GM23338 (cell line): ENCODE results near the gene SCP2. TPM values are rescaled to one million over a fixed set of nuclear protein-coding genes. Genes with fewer than 3 reads are reported as not detected.
"Not testable (repeated sequence)": the region's sequence is repeated elsewhere in the genome, so short reads cannot be mapped to it uniquely, and the experiment has no call there.

Experiments
- ATAC-seq: fragments of 200-7000 bp; cut with Tn5 transposase; 3 replicates; pipeline ENCODE4 v1.9.1; 2020
- DNase-seq: peaks from one replicate; pipeline ENCODE4 v3.0.0-alpha.2; 2015; ENCODE audit warnings: low spot score
- H2AFZ ChIP-seq: fragments of 200-600 bp; sonication (generic); 2 replicates; pipeline ENCODE4 v1.8.0; 2016; ENCODE audit warnings: antibody characterized with exemption, mild to moderate bottlenecking, moderate library complexity
- H3F3A ChIP-seq: fragments of 200-600 bp; sonication (generic); replicated peaks from 2 replicates; pipeline ENCODE4 v1.8.0; 2017; ENCODE audit warnings: antibody characterized with exemption, mixed run types, low read depth
- H3K27ac ChIP-seq: fragments of 200-600 bp; sonication (generic); 2 replicates; pipeline ENCODE4 v1.6.1; 2016; ENCODE audit warnings: low read depth
- H3K27me3 ChIP-seq: fragments of 200-600 bp; sonication (generic); 2 replicates; pipeline ENCODE4 v1.8.0; 2016; ENCODE audit warnings: mild to moderate bottlenecking, mixed run types, moderate library complexity; ENCODE audit not compliant: insufficient read depth
- H3K36me3 ChIP-seq: fragments of 200-600 bp; sonication (generic); 2 replicates; pipeline ENCODE4 v1.8.0; 2016; ENCODE audit warnings: mild to moderate bottlenecking; ENCODE audit not compliant: insufficient read depth
- H3K4me1 ChIP-seq: fragments of 200-600 bp; sonication (generic); 2 replicates; pipeline ENCODE4 v1.8.0; 2016; ENCODE audit warnings: mild to moderate bottlenecking, moderate library complexity; ENCODE audit not compliant: insufficient read depth
- H3K4me2 ChIP-seq: fragments of 200-600 bp; sonication (generic); 2 replicates; pipeline ENCODE4 v1.7.1; 2017; ENCODE audit warnings: mixed run types
- H3K4me3 ChIP-seq: fragments of 200-600 bp; sonication (generic); 2 replicates; pipeline ENCODE4 v1.6.1; 2016; ENCODE audit warnings: mixed run types
- H3K79me2 ChIP-seq: fragments of 200-600 bp; sonication (generic); replicated peaks from 2 replicates; pipeline ENCODE4 v1.8.0; 2017; ENCODE audit warnings: mild to moderate bottlenecking; ENCODE audit not compliant: insufficient read depth
- H3K9me2 ChIP-seq: fragments of 200-600 bp; sonication (generic); 2 replicates; pipeline ENCODE4 v1.8.0; 2017; ENCODE audit not compliant: insufficient read depth
- H4K20me1 ChIP-seq: fragments of 200-600 bp; sonication (generic); replicated peaks from 2 replicates; pipeline ENCODE4 v1.8.0; 2017; ENCODE audit warnings: mild to moderate bottlenecking; ENCODE audit not compliant: insufficient read depth
- H3K27ac Mint-ChIP-seq: 2 replicates; pipeline ENCODE4 v1.8.0; 2020; ENCODE audit warnings: inconsistent platforms, mild to moderate bottlenecking, moderate library complexity, mixed read lengths
- H3K27me3 Mint-ChIP-seq: 3 replicates; pipeline ENCODE4 v1.8.0; 2022; ENCODE audit warnings: low read depth, mild to moderate bottlenecking, moderate library complexity, mixed read lengths, inconsistent platforms; ENCODE audit not compliant: insufficient read depth, poor library complexity
- H3K36me3 Mint-ChIP-seq: 3 replicates; pipeline ENCODE4 v1.8.0; 2021; ENCODE audit warnings: low read depth, mild to moderate bottlenecking, inconsistent platforms, moderate library complexity, mixed read lengths
- H3K4me1 Mint-ChIP-seq: 3 replicates; pipeline ENCODE4 v1.8.0; 2020; ENCODE audit warnings: mild to moderate bottlenecking, inconsistent platforms, mixed read lengths
- H3K4me3 Mint-ChIP-seq: 3 replicates; pipeline ENCODE4 v1.8.0; 2021; ENCODE audit warnings: moderate library complexity, mild to moderate bottlenecking, inconsistent platforms, mixed read lengths
- H3K9me3 Mint-ChIP-seq: 3 replicates; pipeline ENCODE4 v1.8.0; 2020; ENCODE audit warnings: moderate library complexity, mild to moderate bottlenecking, inconsistent platforms, mixed read lengths
- ZNF331 ChIP-seq: fragments of 250-450 bp; sonication (Bioruptor Pico); IDR thresholded peaks from 2 replicates; pipeline ENCODE4 v1.5.0; 2020; ENCODE audit warnings: low read depth, mild to moderate bottlenecking, moderate library complexity
- polyA plus RNA-seq: library from polyadenylated mRNA; unstranded; fragments of >200 nt; fragmentation: Nextera tagmentation; extraction: Ambion mirVana; gene quantifications from 2 replicates; pipeline ENCODE4 v1.2.1, GENCODE V29; 2016
- total RNA-seq: library from RNA; depleted of rRNA; stranded (reverse); fragments of >200 nt; shearing (Covaris generic); gene quantifications from 2 replicates; pipeline ENCODE4 v1.2.3, GENCODE V29; 2014
- TF ChIP-seq, protein P1 (sequence below): fragments of 250-450 bp; sonication (Bioruptor Pico); IDR thresholded peaks from 2 replicates; pipeline ENCODE4 v1.5.0; 2020; ENCODE audit warnings: mild to moderate bottlenecking, moderate library complexity
- TF ChIP-seq, protein P2 (sequence below), 2 experiments: fragments of 200-600 bp in 1 of 2; sonication (generic) in 1 of 2; conservative IDR thresholded peaks; 2 replicates each; pipeline versions ENCODE4 v1.5.1 to v1.6.1; 2016 to 2017; ENCODE audit warnings: antibody characterized with exemption in 2 of 2, low read depth in 2 of 2, mild to moderate bottlenecking in 2 of 2, moderate library complexity in 1 of 2

The SCP2 gene
- total and polyA plus RNA-seq, 2 experiments from 2014 or later = 66.3 to 116 TPM

DNA sequence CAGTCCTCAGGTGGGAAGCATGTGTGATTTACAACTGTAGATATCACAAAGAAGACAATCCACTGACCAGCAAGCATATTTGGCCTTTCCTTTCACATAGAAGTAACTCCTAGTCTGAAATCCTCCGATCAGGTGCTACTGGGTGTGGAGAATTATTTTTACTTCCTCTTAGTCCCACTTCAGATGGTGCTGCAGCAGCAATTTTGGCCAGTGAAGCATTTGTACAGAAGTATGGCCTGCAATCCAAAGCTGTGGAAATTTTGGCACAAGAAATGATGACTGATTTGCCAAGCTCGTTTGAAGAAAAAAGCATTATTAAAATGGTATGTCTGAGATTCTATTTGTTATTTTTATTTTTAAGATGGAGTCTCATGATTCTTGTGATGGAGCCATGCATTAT is 51.0 kb downstream of the SCP2 start (continued):
- TF ChIP-seq, protein P1, sequence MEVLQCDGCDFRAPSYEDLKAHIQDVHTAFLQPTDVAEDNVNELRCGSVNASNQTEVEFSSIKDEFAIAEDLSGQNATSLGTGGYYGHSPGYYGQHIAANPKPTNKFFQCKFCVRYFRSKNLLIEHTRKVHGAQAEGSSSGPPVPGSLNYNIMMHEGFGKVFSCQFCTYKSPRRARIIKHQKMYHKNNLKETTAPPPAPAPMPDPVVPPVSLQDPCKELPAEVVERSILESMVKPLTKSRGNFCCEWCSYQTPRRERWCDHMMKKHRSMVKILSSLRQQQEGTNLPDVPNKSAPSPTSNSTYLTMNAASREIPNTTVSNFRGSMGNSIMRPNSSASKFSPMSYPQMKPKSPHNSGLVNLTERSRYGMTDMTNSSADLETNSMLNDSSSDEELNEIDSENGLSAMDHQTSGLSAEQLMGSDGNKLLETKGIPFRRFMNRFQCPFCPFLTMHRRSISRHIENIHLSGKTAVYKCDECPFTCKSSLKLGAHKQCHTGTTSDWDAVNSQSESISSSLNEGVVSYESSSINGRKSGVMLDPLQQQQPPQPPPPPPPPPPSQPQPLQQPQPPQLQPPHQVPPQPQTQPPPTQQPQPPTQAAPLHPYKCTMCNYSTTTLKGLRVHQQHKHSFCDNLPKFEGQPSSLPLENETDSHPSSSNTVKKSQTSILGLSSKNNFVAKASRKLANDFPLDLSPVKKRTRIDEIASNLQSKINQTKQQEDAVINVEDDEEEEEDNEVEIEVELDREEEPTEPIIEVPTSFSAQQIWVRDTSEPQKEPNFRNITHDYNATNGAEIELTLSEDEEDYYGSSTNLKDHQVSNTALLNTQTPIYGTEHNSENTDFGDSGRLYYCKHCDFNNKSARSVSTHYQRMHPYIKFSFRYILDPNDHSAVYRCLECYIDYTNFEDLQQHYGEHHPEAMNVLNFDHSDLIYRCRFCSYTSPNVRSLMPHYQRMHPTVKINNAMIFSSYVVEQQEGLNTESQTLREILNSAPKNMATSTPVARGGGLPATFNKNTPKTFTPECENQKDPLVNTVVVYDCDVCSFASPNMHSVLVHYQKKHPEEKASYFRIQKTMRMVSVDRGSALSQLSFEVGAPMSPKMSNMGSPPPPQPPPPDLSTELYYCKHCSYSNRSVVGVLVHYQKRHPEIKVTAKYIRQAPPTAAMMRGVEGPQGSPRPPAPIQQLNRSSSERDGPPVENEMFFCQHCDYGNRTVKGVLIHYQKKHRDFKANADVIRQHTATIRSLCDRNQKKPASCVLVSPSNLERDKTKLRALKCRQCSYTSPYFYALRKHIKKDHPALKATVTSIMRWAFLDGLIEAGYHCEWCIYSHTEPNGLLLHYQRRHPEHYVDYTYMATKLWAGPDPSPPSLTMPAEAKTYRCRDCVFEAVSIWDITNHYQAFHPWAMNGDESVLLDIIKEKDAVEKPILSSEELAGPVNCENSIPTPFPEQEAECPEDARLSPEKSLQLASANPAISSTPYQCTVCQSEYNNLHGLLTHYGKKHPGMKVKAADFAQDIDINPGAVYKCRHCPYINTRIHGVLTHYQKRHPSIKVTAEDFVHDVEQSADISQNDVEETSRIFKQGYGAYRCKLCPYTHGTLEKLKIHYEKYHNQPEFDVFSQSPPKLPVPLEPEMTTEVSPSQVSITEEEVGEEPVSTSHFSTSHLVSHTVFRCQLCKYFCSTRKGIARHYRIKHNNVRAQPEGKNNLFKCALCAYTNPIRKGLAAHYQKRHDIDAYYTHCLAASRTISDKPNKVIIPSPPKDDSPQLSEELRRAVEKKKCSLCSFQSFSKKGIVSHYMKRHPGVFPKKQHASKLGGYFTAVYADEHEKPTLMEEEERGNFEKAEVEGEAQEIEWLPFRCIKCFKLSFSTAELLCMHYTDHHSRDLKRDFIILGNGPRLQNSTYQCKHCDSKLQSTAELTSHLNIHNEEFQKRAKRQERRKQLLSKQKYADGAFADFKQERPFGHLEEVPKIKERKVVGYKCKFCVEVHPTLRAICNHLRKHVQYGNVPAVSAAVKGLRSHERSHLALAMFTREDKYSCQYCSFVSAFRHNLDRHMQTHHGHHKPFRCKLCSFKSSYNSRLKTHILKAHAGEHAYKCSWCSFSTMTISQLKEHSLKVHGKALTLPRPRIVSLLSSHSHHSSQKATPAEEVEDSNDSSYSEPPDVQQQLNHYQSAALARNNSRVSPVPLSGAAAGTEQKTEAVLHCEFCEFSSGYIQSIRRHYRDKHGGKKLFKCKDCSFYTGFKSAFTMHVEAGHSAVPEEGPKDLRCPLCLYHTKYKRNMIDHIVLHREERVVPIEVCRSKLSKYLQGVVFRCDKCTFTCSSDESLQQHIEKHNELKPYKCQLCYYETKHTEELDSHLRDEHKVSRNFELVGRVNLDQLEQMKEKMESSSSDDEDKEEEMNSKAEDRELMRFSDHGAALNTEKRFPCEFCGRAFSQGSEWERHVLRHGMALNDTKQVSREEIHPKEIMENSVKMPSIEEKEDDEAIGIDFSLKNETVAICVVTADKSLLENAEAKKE = no peak
- TF ChIP-seq, protein P2, sequence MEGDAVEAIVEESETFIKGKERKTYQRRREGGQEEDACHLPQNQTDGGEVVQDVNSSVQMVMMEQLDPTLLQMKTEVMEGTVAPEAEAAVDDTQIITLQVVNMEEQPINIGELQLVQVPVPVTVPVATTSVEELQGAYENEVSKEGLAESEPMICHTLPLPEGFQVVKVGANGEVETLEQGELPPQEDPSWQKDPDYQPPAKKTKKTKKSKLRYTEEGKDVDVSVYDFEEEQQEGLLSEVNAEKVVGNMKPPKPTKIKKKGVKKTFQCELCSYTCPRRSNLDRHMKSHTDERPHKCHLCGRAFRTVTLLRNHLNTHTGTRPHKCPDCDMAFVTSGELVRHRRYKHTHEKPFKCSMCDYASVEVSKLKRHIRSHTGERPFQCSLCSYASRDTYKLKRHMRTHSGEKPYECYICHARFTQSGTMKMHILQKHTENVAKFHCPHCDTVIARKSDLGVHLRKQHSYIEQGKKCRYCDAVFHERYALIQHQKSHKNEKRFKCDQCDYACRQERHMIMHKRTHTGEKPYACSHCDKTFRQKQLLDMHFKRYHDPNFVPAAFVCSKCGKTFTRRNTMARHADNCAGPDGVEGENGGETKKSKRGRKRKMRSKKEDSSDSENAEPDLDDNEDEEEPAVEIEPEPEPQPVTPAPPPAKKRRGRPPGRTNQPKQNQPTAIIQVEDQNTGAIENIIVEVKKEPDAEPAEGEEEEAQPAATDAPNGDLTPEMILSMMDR (conservative IDR thresholded peaks at IDR 0.05; ENCODE audit: low read depth in 2 of 2) = no peak
- TF ChIP-seq ZNF331 (CRISPR knock-in tag) = no peak

DNA sequence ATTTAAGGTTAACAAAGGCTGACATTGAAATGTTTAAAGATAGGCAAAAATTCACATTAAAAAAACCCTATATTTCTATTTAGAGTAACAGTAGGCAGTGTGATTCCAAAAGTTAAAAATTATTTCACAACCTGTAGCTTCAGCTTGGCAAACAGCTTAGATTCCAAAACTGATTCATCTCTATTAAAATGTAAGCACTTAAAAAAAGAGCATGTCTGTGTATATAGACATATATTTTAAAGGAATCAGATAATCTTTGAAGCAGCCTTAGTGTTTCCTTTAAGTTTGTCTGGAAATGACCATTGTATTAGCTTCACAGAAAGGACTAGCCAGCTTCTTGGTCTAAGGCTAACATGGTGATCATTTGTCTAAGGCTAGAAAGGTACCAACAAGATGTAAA is 65.7 kb downstream of the SCP2 start:
- ATAC-seq, H3K4me1 Mint-ChIP-seq, H3K27ac Mint-ChIP-seq: not testable (repeated sequence)

More for the DNA sequence above, 65.7 kb downstream of the SCP2 start:
- H3K4me2 ChIP-seq, H3K27me3 Mint-ChIP-seq, H2AFZ ChIP-seq, H3K4me3 Mint-ChIP-seq, H3K9me2 ChIP-seq, H3K36me3 ChIP-seq, H3K9me3 Mint-ChIP-seq, H3K27ac ChIP-seq, DNase-seq, H3F3A ChIP-seq, H3K27me3 ChIP-seq, H3K4me3 ChIP-seq, H3K36me3 Mint-ChIP-seq, H3K4me1 ChIP-seq, H3K79me2 ChIP-seq, H4K20me1 ChIP-seq: not testable (repeated sequence)
